HG03139 (cell line): Measurements from ENCODE around the gene VSTM2B.
A peak's percentile ranks its signal among the peaks of the same experiment; 100 is the strongest.

Experiments used
- ATAC-seq: cut with Tn5 transposase; IDR thresholded peaks from one replicate; pipeline ENCODE4 v1.9.1; 2021; ENCODE audit not compliant: unreplicated experiment

The VSTM2B gene

DNA sequence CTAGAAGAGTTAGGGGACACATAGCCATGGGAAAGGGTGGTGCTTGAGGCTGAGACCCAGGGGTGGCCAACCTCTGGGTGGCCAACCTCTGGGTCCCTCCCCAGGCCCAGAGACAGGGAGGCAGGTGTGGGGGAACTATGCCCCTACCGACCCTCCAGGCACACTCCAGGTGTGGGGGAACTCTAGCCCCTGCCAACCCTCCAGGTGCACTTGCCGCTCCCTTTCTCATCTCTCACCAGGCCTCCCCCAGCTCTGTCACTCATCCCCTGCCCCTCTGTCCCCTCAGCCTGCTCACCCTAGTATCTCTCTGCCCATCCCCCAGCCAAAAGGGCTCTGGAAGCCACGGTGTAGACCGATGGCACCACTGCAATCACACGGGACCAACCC lies 10.6 kb upstream of the VSTM2B start:
- ATAC-seq, result no peak

DNA sequence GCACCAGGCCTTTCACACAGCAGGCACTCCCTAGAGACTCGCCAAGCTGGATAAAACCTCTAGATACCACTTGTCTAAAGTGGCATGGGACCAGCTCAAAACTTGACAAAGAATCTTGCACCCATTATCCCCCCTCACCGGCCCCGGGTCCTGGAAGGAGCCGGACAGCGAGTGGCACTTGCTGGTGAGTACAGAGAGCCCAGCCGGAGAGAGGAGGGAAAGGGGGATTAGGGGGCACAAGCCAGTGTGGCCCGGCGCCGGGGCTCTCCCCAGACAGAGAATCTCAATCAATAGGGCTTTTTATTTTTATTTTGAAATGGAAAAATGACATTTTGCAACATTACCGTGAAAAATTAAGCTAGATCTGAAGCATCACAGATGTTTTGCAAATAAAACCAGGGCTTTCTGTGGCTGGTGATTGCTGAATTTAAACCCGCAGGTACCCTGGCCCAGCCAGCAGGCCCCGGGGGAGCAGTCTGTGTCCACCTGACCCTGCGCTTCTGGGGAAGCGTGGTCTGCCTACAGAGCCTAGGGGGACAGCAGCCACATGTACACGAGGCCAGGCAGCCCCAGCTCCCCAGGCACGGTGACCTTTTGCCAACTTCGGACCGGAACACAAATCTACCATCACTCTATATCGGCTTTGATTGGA lies 10.0 kb upstream of the VSTM2B start:
- no peak for ATAC-seq

DNA sequence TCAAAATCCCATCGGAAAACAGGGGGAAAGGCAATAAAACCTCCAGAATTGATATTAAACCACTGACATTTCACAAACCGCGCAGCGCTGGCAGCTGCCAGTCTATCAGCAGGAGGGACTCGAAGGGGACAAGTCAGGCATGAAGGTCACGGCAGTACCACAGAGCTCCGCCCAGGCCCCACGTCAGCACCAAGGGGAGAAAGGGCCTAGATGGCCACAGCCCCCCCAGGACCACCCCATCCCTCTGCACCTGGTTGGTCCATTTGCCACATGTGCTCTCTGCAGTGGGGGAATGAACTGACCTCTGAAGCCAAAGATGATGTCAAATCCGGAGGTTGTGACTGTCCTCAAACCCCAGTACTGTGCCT lies 9.5 kb upstream of the VSTM2B start:
- ATAC-seq, result no peak

- ATAC-seq, result no peak
Observed at GRCh38 chr19:29516821-29517395, 8.9 kb upstream of the VSTM2B start.

DNA sequence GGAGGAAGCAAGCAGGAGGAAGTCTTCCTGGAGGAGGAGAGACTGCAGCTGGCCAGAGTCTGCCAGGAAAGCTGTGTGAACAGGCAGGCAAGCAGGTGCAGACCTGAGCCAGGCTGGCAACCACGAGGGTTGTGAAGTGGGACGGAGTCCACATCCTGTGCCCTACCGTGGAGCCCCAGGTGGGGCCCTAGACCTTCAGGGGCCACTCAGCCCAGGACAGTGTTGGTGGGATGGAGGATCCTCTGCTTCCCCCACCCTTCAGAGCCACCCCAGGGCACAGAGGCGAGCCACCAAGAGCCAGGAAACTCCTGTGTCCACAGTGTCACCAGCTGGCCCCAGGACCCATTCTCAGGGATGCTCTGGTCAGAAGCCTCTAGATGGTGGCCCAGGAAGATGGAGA lies 8.4 kb upstream of the VSTM2B start:
- ATAC-seq, result no peak

- no peak for ATAC-seq
Observed at GRCh38 chr19:29517946-29518345, 7.8 kb upstream of the VSTM2B start.

GRCh38 chr19:29519146-29519545 lies 6.6 kb upstream of the VSTM2B start:
- no peak for ATAC-seq

GRCh38 chr19:29519931-29520330 lies 5.9 kb upstream of the VSTM2B start:
- no peak for ATAC-seq

- no peak for ATAC-seq
Observed at GRCh38 chr19:29520390-29520789, 5.4 kb upstream of the VSTM2B start.

DNA sequence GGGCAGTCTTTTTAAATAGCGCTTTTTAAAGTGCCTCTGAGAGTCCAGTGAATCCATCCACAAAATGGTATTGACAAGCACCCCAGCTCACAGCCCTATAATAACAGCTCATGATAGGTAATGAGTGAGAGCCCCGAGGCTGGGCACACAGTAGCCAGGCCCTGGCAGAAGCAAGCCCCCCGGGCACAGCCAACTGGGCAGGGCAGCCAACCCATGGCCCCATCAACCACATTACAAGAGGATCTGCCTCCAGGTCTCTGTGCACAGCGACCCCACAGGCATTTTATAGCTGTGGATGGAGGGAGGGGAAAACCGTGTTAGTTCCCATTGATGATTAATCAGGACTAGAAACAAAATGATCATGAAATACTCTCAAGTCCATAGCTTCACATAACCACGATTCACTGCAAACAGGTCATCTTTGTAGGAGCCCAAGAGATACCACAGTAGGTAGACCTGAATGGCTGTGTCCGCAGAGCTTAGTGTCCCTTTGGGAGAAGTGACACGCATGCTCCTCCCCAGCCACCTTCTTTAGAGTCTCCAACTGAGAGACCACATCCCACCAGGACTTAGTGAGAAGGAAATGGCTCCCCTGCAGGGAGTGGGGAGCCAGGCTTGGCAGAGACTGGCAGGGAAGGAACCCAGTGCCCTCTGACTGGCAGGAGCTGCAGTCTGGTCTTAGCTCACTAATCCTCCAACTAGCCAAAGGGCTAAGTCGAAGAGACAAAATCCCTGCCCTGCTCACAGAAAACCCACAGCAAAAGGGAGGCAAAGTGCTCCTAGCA lies 4.3 kb upstream of the VSTM2B start:
- no peak for ATAC-seq

- ATAC-seq, result no peak
Observed at GRCh38 chr19:29523568-29523967, 2.2 kb upstream of the VSTM2B start.

DNA sequence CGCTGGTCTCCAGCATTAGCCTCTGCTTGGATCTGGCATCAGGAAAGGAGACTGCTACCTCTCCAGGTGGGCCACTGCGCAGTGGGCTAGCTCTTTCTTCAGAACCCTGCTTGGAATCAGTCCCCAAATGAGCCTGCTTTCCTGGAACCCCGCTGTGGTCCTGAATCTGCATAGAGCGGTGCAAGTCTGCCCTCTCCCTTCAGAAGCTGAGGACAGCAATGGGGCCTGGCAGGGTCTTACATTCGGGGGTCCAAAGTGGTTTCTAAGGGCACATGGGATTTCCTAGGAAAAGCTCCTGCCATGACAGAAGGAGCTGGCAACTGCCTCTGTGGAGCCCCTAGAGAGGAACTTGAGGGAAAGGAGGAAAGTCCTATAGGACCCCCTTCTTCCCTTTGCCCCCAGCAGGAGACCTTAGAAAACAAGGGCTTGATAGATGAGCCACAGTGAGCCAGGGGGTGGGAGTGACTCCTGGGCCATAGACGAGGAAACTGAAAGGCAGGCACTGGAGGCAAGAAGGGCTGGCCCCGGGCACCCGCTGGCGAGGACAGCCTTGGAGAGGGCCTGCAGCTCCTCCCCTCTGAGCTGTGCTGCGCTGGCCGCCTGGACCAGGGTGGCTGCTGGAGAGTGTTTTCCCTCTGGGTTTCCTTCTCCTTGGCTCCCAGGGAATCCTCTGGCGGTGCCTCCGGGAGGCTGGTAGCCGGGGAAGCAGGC lies 1.4 kb upstream of the VSTM2B start:
- no peak for ATAC-seq

GRCh38 chr19:29524912-29525831 lies 622 bp upstream of the VSTM2B start:
- no peak for ATAC-seq

- ATAC-seq, result no peak
Observed at GRCh38 chr19:29526730-29527499, 1.1 kb downstream of the VSTM2B start.

DNA sequence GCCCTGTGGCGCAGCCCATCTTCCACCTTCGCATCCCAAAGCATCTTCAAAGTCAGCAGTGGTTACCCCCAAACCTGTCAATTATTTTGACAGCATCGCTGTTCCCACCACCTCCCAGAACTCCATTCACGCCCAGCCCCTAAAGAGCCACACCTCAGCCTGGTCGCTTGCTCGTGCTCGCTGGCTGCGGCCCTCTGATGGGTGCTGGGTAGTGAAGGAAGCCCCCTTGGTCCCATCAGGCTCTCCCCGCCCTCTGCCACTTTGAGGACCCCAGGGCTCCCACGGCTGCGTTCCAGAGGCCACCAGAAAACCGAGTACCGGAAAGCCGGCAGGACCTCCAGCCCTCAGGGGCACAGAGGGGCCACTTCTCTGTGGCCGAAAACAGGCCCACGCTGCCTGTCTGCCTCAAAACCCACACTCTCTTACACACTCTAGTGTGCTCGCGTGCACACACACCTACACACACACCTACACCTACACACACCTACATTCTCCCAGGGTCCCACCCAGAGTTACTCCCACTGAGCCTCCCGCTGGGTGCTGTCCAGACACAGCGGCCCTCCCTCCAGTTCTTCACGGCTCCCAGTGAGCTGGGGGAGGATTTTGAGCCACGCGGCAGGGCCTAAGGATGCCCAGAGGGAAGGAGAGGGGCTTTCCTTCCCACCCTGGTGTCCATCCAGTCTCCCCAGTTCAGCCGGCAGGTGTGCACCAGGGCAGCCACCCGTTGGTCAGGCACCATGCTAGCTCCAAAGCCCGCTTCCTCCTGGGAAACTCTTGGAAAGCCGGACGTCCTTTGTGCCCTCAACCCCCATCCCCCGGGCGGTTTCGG lies 1.9 kb downstream of the VSTM2B start:
- ATAC-seq, result no peak

DNA sequence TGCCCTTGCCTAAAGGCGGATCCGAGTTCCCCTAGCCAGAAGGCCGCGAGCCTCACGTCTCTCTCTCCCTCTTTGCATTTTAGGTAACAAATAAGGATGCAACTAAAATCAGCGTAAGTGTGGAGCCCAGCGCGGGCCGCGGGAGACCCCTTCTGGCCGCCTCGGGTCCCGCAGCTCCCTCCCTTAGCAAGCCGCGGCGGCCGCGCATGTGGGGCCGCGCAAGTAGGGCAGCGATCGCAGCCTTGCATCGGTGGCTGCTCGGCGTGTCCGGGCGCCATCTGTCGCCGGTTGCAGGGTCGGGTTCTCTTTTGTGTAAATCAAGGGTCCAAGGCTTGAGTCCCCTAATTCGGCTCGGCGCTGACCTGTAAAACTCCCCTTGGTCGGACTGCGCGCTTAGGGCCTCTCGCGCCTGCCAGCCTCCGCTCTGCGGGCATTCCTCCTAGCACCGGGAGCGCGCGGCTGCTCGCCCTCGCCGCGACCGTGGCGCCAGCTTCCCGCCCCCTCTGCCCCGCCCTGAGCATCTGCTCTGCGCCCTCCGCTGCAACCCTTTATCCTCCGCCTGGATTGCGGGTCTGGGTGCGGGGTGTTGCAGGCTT lies 2.7 kb downstream of the VSTM2B start:
- peak; percentile 64 for ATAC-seq

GRCh38 chr19:29528946-29529645 lies 3.3 kb downstream of the VSTM2B start:
- ATAC-seq, result no peak
